SJSA1 (cell line): Measurements from ENCODE around the gene C1QTNF8. TPM values are rescaled to one million over a fixed set of nuclear protein-coding genes. Genes with fewer than 3 reads are reported as not detected.
"Not testable (repeated sequence)": the region's sequence is repeated elsewhere in the genome, so short reads cannot be mapped to it uniquely, and the experiment has no call there.

Source experiments
- DNase-seq, 2 experiments: peaks; one replicate each; pipeline ENCODE4 v3.0.0-alpha.2; 2015 to 2020; ENCODE audit warnings: low spot score in 2 of 2, low read depth in 1 of 2
- H3K27ac ChIP-seq: fragments of 250-450 bp; sonication (Bioruptor Pico); 2 replicates; pipeline ENCODE4 v1.5.1; 2020; ENCODE audit warnings: mild to moderate bottlenecking, moderate library complexity
- H3K27me3 ChIP-seq: fragments of 250-450 bp; sonication (Bioruptor Pico); replicated peaks from 2 replicates; pipeline ENCODE4 v1.5.1; 2020; ENCODE audit warnings: mild to moderate bottlenecking, moderate library complexity
- H3K36me3 ChIP-seq: fragments of 250-450 bp; sonication (Bioruptor Pico); 2 replicates; pipeline ENCODE4 v1.5.1; 2020; ENCODE audit warnings: mild to moderate bottlenecking
- H3K4me1 ChIP-seq: fragments of 250-450 bp; sonication (Bioruptor Pico); replicated peaks from 2 replicates; pipeline ENCODE4 v1.6.1; 2021; ENCODE audit warnings: mild to moderate bottlenecking
- H3K4me3 ChIP-seq: fragments of 250-450 bp; sonication (Bioruptor Pico); 2 replicates; pipeline ENCODE4 v1.5.1; 2020; ENCODE audit warnings: mild to moderate bottlenecking
- H3K9me3 ChIP-seq: fragments of 250-450 bp; sonication (Bioruptor Pico); replicated peaks from 2 replicates; pipeline ENCODE4 v1.5.1; 2020; ENCODE audit warnings: mild to moderate bottlenecking
- total RNA-seq: library from RNA; depleted of rRNA; stranded (reverse); fragments of >200 nt; shearing (Covaris generic); gene quantifications from 2 replicates; pipeline ENCODE4 v1.2.3, GENCODE V29; 2014

Gene C1QTNF8
- total RNA-seq, 1 experiment from 2014 or later, result not detected

GRCh38 chr16:1099189-1100083 lies 3.4 kb upstream of the C1QTNF8 start:
- no peak overlapping the region for H3K27ac ChIP-seq
- H3K27me3 ChIP-seq, result peaks cover 82% of the 10 kb centered on the region
- H3K4me1 ChIP-seq, result peaks cover 5% of the 10 kb centered on the region
- H3K36me3 ChIP-seq, result no peaks in the 10 kb centered on the region
- no peak for DNase-seq
- H3K9me3 ChIP-seq, result no peaks in the 10 kb centered on the region
- H3K4me3 ChIP-seq, result no peak overlapping the region

DNA sequence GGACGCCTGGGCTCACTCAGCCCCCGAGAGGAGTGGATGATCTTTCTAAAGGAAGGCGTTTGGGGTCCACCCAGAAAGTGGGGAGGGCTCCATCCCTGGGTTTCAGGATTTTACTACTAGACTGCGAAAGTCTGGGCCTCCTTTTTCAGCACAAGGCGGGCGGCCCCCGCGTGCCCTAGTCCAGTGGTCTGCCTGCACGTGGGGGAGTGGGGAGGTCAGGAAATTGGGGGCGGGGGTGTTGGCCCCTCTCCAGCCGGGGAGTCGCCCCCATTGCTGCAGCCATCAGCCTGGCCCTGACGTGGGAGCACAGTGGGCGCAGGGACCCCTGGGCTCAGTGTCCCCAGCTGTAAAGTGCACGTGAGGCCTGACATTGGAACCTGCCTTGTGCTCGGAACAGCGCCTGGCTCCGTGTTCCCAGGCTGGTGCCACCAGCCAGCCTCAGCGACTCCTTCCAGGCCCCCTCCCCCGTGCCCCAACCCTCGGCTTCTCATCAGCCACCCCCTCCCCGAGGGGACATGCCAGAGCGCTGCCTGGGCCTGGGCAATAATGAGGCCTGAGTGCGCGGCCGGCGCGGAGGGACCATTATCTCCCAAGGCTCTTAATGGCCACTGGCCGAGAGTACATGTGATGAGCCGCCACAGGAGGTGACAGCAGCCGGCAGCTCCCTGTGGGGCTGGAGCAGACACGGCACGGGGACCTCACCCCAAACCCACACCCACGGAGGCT lies 2.4 kb upstream of the C1QTNF8 start:
- no peak overlapping the region for H3K4me3 ChIP-seq
- peaks cover 5% of the 10 kb centered on the region for H3K4me1 ChIP-seq
- H3K9me3 ChIP-seq, result no peaks in the 10 kb centered on the region
- H3K27me3 ChIP-seq, result peaks cover 78% of the 10 kb centered on the region
- H3K27ac ChIP-seq, result no peak overlapping the region
- DNase-seq, result no peak
- H3K36me3 ChIP-seq, result no peaks in the 10 kb centered on the region

DNA sequence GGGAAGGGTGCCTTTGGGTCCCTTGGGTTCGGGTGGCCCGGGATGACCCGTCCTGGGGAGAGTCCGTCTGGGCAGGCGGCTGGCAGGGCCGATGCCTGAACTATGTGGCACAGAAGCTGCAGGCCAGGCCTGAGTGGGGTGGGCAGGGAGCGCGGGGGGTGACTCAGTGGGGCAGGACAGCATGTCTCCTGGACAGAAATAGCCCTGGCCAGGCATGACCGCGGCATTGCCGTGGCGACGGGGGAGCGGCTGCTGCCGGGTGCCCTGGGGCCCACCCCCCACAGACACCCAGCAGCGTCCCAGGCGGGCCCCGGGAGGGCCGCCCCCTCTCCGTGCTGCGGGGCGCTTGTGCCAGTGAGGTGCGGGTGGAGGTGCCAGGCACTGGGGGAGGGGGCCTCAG lies 1.8 kb upstream of the C1QTNF8 start:
- Histone ChIP-seq H3K36me3 (no peaks in the 10 kb centered on the region), H3K27ac (no peak overlapping the region), H3K4me3 (no peak overlapping the region), H3K27me3 (peaks cover 72% of the 10 kb centered on the region), H3K9me3 (no peaks in the 10 kb centered on the region), H3K4me1 (no peaks in the 10 kb centered on the region; the same call in 1 of the 2 replicates)
- no peak for DNase-seq

DNA sequence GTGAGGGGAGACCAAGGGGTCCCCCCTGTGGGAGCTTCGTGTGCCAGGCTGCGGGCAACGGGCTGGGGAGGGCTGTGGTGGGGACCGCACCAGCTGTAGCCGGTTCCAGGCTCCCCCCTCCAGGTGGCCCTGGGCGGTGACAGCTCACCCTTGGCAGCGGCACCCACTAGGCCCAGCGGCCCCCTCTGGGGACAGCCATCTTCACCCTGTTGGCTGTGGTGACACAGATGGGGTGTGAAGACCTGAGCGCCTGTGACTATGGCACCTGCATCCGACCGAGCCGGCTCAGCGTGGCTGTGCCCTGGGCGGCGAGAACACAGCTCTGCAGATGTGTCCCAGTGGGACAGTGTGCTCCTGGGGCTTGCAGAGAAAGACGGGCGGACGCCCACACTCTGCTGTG lies 1.1 kb upstream of the C1QTNF8 start:
- no peak for DNase-seq
- no peaks in the 10 kb centered on the region for H3K4me1 ChIP-seq
- no peaks in the 10 kb centered on the region for H3K36me3 ChIP-seq
- H3K27ac ChIP-seq, result no peak overlapping the region
- no peak overlapping the region for H3K4me3 ChIP-seq
- H3K27me3 ChIP-seq, result peaks cover 72% of the 10 kb centered on the region
- H3K9me3 ChIP-seq, result no peaks in the 10 kb centered on the region

DNA sequence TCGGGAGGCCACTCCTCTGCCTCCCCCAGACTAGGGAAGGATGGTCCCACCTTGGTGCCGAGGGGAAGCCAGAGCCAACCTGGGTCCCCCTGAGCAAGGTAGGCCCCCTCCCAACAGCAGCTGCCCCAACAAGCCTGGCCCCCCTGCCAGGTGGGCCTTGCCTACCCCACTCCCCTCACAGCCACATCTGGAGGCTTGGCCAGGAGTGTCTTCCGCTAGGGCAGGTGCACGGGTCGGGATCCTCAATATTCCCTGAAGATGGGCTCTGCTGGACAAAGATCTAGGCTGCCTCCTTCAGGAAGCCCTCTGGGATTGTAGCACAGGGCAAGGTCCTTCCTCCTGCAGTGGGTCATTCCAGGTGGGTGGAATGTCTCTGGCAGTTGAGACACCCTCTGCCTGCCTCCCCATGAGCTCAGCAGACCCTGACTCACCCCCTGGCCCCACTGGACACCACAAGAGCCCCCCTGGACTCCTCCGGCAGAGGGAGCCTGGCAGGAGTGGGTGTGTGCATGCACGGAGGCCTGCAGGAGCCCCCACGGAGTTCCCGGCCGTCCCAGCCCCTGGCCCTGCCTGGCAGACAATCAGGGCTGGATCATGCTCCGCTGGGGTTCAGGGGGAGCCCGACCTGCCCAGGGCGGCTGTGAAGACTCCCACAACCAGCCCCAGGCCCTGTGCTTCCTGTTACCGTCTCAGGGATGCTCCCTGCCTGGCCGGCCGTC lies 435 bp downstream of the C1QTNF8 start:
- no peaks in the 10 kb centered on the region for H3K4me1 ChIP-seq
- DNase-seq, result no peak
- peaks cover 67% of the 10 kb centered on the region for H3K27me3 ChIP-seq
- no peak overlapping the region for H3K27ac ChIP-seq
- no peaks in the 10 kb centered on the region for H3K36me3 ChIP-seq
- H3K9me3 ChIP-seq, result no peaks in the 10 kb centered on the region
- H3K4me3 ChIP-seq, result no peak overlapping the region

DNA sequence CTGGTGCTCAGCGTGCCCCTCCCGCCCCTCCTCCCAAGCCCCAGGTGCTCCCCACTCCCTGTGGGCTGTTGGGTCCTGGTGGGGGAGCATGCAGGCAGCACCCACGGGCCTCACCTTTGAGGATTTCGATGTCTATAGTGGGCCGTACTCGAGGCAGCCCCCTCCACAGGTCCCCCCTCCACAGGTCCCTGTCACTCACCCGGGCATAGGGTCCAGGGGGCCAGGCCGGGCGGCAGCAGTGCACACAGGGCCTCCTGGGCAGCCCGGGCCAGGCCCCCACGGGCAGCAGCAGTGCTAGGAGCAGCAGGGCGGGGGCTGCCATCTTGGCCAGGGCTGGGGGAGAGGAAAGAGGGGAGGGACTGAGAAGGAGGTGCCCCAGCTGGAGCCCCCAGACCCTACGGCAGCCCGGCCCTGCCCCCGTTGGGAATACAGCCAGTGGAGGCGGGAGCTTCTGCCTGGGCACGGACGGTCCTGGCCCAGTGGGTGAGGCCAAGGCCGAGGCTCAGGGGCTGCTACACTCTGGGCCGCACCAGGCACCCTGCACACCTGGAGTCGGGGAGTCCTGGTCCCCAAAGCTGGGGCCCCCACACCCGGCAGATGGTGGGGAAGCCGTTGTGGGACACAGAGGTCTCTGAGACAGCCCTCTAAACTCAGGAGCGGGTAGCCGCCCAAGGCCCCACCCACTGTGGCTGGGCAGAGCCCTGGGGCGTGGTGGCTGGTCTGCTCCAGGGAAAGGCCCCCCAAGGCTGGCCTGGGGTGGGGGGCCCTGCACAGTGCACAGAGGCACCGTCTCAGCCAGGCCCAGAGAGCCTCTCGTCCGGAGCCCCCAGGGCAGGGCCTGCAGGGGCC lies 1.2 kb downstream of the C1QTNF8 start:
- no peaks in the 10 kb centered on the region for H3K9me3 ChIP-seq
- no peak overlapping the region for H3K4me3 ChIP-seq
- H3K27ac ChIP-seq, result no peak overlapping the region
- peaks cover 65% of the 10 kb centered on the region for H3K27me3 ChIP-seq
- no peaks in the 10 kb centered on the region for H3K4me1 ChIP-seq
- no peaks in the 10 kb centered on the region for H3K36me3 ChIP-seq
- no peak for DNase-seq

- Histone ChIP-seq H3K9me3 (no peaks in the 10 kb centered on the region), H3K27ac (no peak overlapping the region), H3K4me3 (no peak overlapping the region), H3K27me3 (peaks cover 63% of the 10 kb centered on the region), H3K4me1 (no peaks in the 10 kb centered on the region), H3K36me3 (no peaks in the 10 kb centered on the region)
- DNase-seq, result no peak
These were observed 1.9 kb downstream of the C1QTNF8 start for GRCh38 chr16:1094124-1094479.

GRCh38 chr16:1093284-1094123 lies 2.5 kb downstream of the C1QTNF8 start:
- H3K27ac ChIP-seq, result no peak overlapping the region
- peaks cover 57% of the 10 kb centered on the region for H3K27me3 ChIP-seq
- H3K4me1 ChIP-seq, result no peaks in the 10 kb centered on the region
- H3K4me3 ChIP-seq, result no peak overlapping the region
- H3K36me3 ChIP-seq, result no peaks in the 10 kb centered on the region
- DNase-seq, result no peak
- no peaks in the 10 kb centered on the region for H3K9me3 ChIP-seq

DNA sequence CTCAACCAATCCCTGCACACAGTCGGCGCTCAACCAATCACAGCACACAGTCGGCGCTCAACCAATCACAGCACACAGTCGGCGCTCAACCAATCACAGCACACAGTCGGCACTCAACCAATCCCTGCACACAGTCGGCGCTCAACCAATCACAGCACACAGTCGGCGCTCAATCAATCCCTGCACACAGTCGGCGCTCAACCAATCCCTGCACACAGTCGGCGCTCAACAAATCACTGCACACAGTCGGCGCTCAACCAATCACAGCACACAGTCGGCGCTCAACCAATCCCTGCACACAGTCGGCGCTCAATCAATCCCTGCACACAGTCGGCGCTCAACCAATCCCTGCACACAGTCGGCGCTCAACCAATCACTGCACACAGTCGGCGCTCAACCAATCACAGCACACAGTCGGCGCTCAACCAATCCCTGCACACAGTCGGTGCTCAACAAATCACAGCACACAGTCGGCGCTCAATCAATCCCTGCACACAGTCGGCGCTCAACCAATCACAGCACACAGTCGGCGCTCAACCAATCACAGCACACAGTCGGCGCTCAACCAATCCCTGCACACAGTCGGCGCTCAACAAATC lies 3.3 kb downstream of the C1QTNF8 start:
- H3K27me3 ChIP-seq, result peaks cover 50% of the 10 kb centered on the region
- H3K27ac ChIP-seq, DNase-seq, H3K4me3 ChIP-seq, H3K9me3 ChIP-seq, H3K4me1 ChIP-seq, H3K36me3 ChIP-seq: not testable (repeated sequence)

DNA sequence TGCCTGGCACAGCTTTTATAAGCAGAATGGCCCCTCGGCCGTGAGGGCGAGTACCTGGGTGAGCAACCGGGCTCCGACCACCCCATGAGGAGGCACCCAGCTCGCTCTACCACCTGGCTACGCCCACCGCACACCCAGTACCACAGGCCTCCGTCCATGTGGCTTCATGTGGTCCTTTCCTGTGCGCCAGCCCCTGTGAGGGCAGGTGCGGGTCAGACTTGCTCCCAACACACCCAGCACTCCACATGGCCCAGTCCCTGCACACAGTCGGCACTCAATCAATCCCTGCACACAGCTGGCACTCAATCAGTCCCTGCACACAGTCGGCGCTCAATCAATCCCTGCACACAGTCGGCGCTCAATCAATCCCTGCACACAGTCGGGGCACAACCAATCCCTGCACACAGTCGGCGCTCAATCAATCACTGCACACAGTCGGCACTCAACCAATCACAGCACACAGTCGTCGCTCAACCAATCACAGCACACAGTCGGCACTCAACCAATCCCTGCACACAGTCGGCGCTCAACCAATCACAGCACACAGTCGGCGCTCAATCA lies 4.0 kb downstream of the C1QTNF8 start:
- H3K36me3 ChIP-seq, result no peaks in the 10 kb centered on the region
- no peak for DNase-seq
- H3K4me1 ChIP-seq, result no peaks in the 10 kb centered on the region

DNA sequence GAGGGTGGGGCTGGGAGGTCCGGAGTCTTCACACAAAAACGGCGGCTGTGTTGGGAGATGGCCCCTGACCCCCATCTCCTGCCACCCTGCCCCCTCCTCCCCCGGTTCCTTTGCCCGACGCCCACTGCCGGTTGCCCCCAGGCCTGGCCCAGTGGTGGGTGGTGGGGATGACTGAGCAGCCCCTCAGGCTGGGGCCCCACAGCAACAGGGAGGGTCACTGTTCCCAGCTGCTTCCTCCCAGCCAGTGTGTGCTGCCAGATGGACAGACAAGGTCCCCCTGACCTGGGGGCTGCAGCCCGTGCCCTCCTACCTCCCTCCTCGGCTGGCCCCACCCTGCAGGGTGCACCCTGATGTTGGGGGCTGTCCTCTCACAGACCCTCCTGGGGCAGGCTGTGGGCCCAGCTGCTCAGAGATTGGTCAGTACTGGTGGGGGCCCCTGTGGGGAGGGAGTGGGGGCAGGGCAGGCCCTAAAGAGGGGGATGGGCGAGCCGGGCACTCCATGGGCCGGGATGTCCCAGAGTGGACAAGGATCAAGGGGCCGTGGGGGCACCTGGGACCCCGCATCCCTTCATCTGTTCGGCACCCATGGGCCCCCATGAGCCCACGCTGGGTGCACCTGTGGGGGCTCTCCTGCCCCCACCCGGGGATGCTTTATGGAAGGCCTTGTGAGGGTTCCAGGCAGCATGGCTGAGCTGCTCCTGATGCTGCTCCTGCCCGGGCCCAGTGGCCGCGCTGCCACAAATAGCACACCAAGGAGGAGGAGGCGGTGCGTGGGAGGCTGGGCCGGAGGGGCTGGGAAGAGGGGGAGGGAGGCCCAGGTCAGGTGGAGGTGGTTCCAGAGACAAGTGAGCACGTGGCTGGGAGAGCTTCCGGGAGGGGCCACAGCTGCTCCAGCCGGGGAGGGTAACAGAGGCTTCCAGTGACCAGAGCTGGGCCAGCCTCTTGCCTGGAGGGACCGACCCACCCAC lies 5.1 kb downstream of the C1QTNF8 start:
- DNase-seq, result no peak
- H3K27me3 ChIP-seq, result peaks cover 38% of the 10 kb centered on the region

More for the DNA sequence above, 4.0 kb downstream of the C1QTNF8 start:
- peaks cover 43% of the 10 kb centered on the region for H3K27me3 ChIP-seq
- no peak overlapping the region for H3K27ac ChIP-seq
- no peak overlapping the region for H3K4me3 ChIP-seq
- H3K9me3 ChIP-seq, result no peaks in the 10 kb centered on the region

More for the DNA sequence above, 5.1 kb downstream of the C1QTNF8 start:
- no peak overlapping the region for H3K27ac ChIP-seq
- H3K36me3 ChIP-seq, result no peaks in the 10 kb centered on the region
- H3K4me1 ChIP-seq, result no peaks in the 10 kb centered on the region
- H3K4me3 ChIP-seq, result no peak overlapping the region
- H3K9me3 ChIP-seq, result no peaks in the 10 kb centered on the region
